Measurements from ENCODE around the gene GPAT2.
"Not testable (repeated sequence)": the region's sequence is repeated elsewhere in the genome, so short reads cannot be mapped to it uniquely, and the experiment has no call there.

The GPAT2 gene

GRCh38 chr2:96034792-96035191 is at the start of gene GPAT2:
GPAT2 (minus strand) TSS chr2:96034916; CDS start chr2:96032359, 2,557 bp downstream.
- DNase-seq = not testable (repeated sequence)

- DNase-seq = no peak
Measured at GRCh38 chr2:96083989-96084857, 49.5 kb upstream of the GPAT2 start.

GRCh38 chr2:96083064-96083939 is 48.6 kb upstream of the GPAT2 start:
- no peak for DNase-seq

GRCh38 chr2:96082211-96083063 is 47.7 kb upstream of the GPAT2 start:
- no peak for DNase-seq

- DNase-seq = no peak
Measured at GRCh38 chr2:96081042-96081441, 46.3 kb upstream of the GPAT2 start.

GRCh38 chr2:96075199-96075771 is 40.6 kb upstream of the GPAT2 start:
- no peak for DNase-seq

GRCh38 chr2:96074156-96074555 is 39.4 kb upstream of the GPAT2 start:
- DNase-seq = no peak

GRCh38 chr2:96073170-96073775 is 38.6 kb upstream of the GPAT2 start:
- no peak for DNase-seq

- DNase-seq = no peak
Measured at GRCh38 chr2:96072746-96073145, 38.0 kb upstream of the GPAT2 start.

- peak; percentile 41 for DNase-seq
Measured at GRCh38 chr2:96071977-96072491, 37.3 kb upstream of the GPAT2 start.

- not testable (repeated sequence) for DNase-seq
Measured at GRCh38 chr2:96071087-96071976, 36.6 kb upstream of the GPAT2 start.

- DNase-seq = not testable (repeated sequence)
Measured at GRCh38 chr2:96070351-96070750, 35.6 kb upstream of the GPAT2 start.

- not testable (repeated sequence) for DNase-seq
Measured at GRCh38 chr2:96069878-96070277, 35.2 kb upstream of the GPAT2 start.

GRCh38 chr2:96067902-96068581 is 33.3 kb upstream of the GPAT2 start:
- DNase-seq = peak; percentile 67

GRCh38 chr2:96067098-96067660 is 32.5 kb upstream of the GPAT2 start:
- not testable (repeated sequence) for DNase-seq

GRCh38 chr2:96066511-96066910 is 31.8 kb upstream of the GPAT2 start:
- DNase-seq = not testable (repeated sequence)

GRCh38 chr2:96065954-96066353 is 31.2 kb upstream of the GPAT2 start:
- not testable (repeated sequence) for DNase-seq

- no peak for DNase-seq
Measured at GRCh38 chr2:96065381-96065930, 30.7 kb upstream of the GPAT2 start.

- DNase-seq = not testable (repeated sequence)
Measured at GRCh38 chr2:96064760-96065159, 30.0 kb upstream of the GPAT2 start.
